HG02938 (cell line): Measurements from ENCODE around the gene PHF2.
A peak's percentile ranks its signal among the peaks of the same experiment; 100 is the strongest.

Experiments
- ATAC-seq: cut with Tn5 transposase; IDR thresholded peaks from one replicate; pipeline ENCODE4 v1.9.1; 2021; ENCODE audit warnings: mild to moderate bottlenecking, moderate library complexity; ENCODE audit not compliant: unreplicated experiment

PHF2 gene

DNA sequence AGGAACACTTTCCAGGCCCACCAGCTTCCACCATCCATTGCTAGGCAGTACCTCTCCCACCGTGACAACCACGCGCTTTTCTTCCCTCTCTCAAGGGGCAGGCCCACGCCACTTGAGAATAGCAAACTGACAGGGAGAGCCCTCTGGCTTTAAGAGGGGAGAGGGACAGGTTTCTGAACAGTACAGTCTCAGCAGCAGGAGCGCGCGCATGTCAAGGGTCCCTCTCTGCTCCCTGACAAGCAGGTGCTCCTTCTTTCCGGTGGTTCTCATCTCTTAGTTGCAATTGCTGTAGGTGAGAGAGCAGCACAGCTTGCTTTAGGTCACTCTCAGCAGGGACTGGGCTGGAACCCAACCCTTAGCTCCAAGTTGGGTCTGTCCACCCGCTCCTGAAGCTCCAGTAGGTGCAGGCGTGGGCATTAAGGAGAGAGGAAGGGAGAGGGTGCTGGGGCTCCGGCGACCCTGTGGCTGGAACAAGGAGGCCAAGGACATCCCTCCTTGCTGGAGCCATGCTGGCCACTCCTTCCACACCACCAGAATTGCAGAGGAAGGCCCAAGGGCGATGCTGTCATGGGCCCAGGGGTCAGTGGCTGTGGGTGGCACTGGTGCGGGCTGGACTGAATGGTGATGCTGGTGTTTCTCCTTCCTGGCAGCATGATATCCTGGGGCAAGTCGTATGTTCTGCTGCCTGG, 9.0 kb upstream of the PHF2 start:
- peak; percentile 6 for ATAC-seq

GRCh38 chr9:93568169-93568568, 8.2 kb upstream of the PHF2 start:
- no peak for ATAC-seq

DNA sequence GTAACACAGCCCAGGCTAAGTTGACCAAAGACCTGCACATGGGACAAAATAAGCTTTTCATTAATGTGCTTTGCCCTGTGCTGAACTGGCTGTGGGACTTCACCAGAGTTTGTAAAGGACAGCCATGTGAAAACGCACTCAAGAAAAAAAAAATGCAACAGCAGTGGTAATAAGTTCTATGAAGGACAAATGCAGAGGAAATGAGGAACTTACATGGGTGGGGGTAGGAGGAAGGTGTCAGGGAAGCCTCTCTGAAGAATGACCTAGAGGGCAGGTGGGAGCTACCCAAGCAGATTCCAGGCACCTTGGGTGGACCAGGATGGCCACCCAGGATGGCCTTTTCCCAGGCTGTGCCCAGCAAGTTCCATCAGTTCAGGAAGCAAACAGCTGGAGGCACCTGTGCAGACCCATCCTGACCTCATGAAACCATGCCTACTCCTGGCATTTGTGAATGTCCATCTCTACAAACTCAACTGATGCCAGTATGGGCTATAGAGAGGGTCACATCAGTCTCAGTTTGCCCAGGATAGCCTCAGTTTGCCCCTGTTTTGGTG, 6.7 kb upstream of the PHF2 start:
- no peak for ATAC-seq

GRCh38 chr9:93572221-93572620, 4.2 kb upstream of the PHF2 start:
- no peak for ATAC-seq

GRCh38 chr9:93572636-93573515, 3.5 kb upstream of the PHF2 start:
- no peak for ATAC-seq

- no peak for ATAC-seq
These were observed 2.9 kb upstream of the PHF2 start for GRCh38 chr9:93573516-93573828.

- ATAC-seq: no peak
These were observed 2.1 kb upstream of the PHF2 start for GRCh38 chr9:93574091-93574899.

DNA sequence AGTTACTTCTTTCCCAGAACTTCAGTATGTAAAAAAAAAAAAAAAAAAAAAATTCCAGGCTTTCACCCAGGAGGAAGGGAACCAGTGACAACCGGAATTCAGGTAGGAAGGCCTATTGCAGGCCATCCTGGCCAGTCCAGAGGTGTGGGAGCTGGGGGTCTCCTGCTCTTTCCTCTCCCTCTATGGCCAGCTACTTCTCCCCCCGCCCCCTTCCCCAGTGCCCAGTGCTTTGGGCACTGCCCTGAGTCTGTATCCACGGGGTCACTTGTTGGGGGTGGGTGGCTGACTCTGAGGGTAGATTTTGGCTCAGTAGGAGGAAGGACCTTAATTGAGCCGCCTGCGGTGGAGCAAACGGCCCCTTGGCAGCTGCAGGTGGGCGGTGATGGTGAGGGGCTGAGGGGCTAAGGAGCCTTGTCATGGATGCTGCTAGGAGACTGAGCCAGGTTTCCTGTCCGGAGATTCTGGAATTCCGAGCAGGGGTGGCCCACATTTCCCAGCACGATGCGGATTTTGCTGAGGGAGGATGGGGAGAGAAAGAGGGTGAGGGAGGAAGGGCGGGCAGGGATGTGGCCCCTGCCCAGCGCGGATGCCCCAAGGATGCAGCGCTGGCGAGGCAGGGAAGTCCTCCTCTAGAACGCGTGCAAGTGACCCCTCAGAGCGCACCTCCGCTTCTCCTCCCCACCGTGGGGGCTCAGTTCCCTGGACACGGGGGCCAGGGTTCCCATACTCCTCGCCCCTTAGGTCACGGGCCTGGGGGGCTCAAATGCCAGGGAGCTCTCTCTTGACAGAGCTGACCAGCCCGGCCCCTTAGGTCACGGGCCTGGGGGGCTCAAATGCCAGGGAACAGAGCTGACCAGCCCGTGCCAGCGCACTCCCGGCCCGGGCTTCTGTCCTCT, 1.2 kb upstream of the PHF2 start:
- no peak for ATAC-seq

DNA sequence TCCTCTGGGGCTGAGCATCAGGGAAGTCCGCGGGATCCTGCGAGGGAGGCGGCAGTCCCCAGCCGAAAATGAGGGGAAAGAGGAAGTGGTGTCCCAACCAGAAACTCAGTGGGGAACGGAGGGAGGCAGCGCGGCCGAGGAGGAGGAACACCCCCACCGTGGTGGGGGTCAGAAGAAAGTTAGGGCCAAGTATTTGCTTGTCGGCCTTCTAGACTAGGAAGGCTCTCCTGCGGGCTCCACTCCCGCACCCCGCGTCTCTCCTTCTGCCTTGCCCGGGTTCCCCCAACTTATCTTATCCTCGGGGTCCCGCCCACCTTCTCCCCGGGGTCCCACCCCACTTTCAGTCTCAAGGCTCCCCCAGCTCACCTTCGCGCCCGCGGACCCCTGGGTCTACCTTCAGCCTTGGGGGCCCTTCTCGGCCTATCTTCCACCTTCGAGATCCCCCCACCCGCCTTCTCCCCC, 557 bp upstream of the PHF2 start:
- no peak for ATAC-seq

DNA sequence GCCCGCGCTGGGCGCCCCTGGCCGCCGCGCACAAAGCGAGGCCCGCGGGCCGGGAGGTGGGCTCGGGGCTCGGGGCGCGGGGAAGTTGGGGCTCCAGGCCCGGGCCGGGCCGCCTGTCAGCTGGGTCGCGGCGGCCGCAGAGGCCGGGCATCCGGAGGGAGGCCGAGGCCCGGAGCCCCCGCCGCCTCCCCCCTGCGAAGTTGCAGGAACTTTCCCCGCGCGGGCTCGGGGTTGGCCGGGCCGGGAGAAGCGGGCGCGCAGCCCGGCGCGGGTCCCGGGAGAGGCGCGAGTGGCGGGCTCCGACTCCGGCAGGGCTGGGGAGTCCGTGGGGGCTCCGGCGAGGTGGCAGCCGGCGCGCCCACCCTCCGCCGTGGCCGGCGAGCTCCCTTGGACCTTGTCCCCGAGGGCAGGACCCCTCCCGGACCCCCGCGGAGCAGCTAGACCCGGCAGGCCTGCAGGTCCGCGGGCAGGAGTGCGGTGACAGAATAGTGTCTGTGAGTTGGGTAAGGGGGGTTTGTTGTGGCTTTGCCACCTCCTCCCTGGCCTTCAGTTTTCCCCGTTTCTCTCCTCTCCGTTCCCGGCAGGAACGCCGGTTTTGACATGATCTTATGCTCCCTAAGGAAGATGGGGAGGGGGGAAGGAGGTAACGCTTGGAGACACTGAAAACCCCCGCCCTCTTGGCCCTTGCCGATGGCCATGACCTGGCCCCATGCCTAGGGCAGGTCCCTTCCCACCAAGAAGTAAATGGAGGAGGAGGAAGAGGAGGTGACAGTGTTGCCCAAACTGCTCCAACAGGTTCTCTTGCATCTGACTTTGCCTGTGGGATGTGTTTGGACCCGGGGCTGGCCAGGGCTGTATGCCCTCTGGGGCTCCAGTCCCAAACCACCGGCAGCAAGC, 942 bp downstream of the PHF2 start:
- no peak for ATAC-seq

DNA sequence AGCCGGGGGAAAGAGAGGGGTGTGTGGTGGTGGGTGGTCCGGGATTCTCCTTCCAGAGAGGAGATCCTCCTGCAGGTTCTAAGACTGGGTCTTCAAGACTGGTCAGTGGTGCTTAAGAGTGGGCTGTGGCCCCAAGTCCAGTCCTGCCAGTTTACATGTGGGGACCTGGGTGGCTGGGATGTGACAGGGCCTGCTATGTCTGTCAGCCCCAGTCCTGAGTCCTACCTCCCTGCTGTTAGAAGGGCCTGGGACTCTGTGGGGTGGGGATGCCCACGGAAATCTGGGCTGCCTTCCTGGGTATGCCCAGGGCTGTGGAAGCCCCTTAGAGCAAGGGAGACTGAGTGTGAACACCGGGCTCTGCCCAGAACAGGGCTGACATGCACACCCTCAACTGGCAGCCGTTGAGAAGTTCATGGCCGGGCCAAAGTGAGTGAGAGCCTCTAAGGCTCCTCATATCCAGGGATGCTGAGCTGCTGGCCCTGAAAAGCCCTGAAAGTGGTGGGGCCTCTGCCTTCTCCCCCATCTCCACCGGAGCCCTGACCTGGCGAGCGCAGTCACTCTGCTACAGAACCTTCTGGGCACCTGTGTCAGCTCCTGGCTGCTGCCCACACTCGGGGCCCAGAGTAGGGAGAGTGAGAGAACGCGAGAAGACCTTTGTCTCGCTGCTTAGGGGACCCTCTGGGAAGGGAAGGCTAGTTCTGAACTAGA, 1.7 kb downstream of the PHF2 start:
- ATAC-seq: no peak

GRCh38 chr9:93578844-93579243, 2.5 kb downstream of the PHF2 start:
- no peak for ATAC-seq

DNA sequence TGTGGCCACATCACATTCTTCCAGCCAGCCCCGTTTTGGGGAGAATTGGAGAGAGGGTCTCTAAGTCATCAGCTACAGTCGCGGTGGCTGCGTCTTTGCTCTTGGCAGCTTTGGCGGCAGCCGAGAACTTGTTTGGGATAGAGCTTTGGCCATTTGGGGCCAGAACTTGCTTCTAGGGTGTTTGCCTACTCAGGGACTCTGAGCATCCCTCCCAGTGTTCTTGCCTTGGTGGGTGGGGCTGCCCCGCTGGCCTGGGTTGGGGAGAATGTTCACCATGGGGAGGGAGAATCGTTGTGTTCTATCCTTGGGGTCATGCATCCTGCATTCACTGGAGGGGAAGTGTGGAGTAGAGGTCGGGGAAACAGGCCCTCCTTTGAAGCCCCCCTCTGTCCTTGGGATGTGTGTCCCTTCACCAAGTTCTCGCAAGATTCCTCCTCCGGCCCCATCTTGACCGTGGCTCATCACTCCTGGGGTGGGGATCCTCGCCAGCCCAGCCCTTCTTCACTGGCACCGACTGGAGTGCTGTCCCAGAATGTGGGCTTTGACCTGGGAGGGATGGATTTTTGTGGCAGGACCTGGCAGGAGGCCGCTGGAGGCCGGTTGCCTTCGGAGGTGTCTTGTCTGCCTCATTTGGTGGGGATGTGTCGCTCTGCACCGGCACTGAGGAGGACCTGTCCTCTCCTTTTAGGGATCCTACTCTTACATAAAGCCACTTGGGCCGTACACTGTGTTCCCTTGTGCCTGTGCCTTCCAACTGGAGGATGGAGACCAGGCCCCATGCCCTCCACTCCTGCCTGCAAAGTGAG, 3.5 kb downstream of the PHF2 start:
- ATAC-seq: no peak

DNA sequence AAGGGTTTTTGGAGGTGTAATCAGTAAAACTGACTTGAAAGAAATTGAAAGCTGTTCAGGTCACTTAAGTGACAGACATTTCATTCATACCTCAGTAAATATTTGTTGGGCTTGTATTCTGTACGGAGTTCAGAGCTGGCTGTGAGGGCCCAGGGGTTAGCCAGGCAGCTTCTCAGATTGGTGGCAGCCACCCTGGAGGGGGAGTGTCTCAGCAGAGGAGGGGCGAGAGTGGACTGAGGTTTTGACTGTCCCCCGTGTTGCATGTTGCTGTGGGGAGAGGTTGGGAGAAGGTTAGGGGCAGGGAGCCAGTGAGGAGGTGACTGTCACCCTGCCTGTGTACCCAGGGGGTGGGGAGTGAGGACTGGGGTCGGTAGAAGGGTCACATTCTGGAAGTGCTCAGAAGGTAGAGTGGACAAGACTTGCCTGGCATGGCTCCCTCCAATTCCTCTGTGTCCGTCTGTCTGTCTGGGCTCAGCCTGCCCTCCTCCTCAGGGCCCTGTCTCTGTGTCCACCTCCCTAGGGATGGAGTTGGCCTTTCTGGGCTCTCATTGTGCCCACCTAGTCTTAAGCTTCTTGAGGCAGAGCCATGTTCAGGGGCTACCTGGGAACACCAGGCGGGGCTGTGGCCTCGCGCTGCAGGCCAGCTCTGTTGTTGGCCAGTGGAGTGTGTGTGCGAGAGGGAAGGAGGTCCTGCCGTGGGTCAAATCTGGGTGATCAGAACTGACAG, 4.4 kb downstream of the PHF2 start:
- no peak for ATAC-seq

- ATAC-seq: no peak
These were observed 5.7 kb downstream of the PHF2 start for GRCh38 chr9:93582115-93582514.

- ATAC-seq: no peak
These were observed 6.2 kb downstream of the PHF2 start for GRCh38 chr9:93582550-93582949.

- ATAC-seq: no peak
These were observed 8.9 kb downstream of the PHF2 start for GRCh38 chr9:93585259-93585658.
